Endothelial cell (in vitro differentiated cells): ENCODE results near the gene EID1. TPM values are rescaled to one million over a fixed set of nuclear protein-coding genes. Genes with fewer than 3 reads are reported as not detected.
"Not testable (repeated sequence)": the region's sequence is repeated elsewhere in the genome, so short reads cannot be mapped to it uniquely, and the experiment has no call there.

Experiments used
- DNase-seq: peaks from one replicate; pipeline ENCODE4 v3.0.0; 2021; ENCODE audit warnings: low spot score
- H3K27ac Mint-ChIP-seq: one replicate; pipeline ENCODE4 v1.8.0; 2021; ENCODE audit warnings: mixed read lengths, inconsistent platforms; ENCODE audit not compliant: unreplicated experiment
- H3K27me3 Mint-ChIP-seq: one replicate; pipeline ENCODE4 v1.8.0; 2021; ENCODE audit warnings: mild to moderate bottlenecking, moderate library complexity, mixed read lengths, inconsistent platforms; ENCODE audit not compliant: unreplicated experiment
- H3K36me3 Mint-ChIP-seq: one replicate; pipeline ENCODE4 v1.8.0; 2021; ENCODE audit warnings: mild to moderate bottlenecking, low read depth, mixed read lengths, inconsistent platforms; ENCODE audit not compliant: unreplicated experiment
- H3K4me1 Mint-ChIP-seq: one replicate; pipeline ENCODE4 v1.8.0; 2021; ENCODE audit warnings: mild to moderate bottlenecking, mixed read lengths, inconsistent platforms; ENCODE audit not compliant: unreplicated experiment
- H3K4me3 Mint-ChIP-seq: one replicate; pipeline ENCODE4 v1.8.0; 2021; ENCODE audit warnings: mild to moderate bottlenecking, mixed read lengths, inconsistent platforms; ENCODE audit not compliant: unreplicated experiment
- H3K9me3 Mint-ChIP-seq: one replicate; pipeline ENCODE4 v1.8.0; 2021; ENCODE audit warnings: mixed read lengths, inconsistent platforms; ENCODE audit not compliant: unreplicated experiment
- CTCF ChIP-seq: fragments of 200-600 bp; sonication (generic); IDR thresholded peaks from one replicate; pipeline ENCODE4 v1.5.0; 2021; ENCODE audit warnings: antibody characterized with exemption; ENCODE audit not compliant: unreplicated experiment
- total RNA-seq: library from RNA; stranded (reverse); fragmentation: NEBNext Ultra II Directional; extraction: Animal tissue kit (Norgen Biotek cat#: 25700); gene quantifications from one replicate; pipeline ENCODE4 v1.2.1, GENCODE V29; 2021; ENCODE audit not compliant: unreplicated experiment

EID1 gene
- total RNA-seq, 1 donor from 2014 or later: 126 TPM

- TF ChIP-seq CTCF: no peak
- H3K27ac Mint-ChIP-seq: no peak overlapping the region
- DNase-seq: no peak
- no peaks in the 10 kb centered on the region for H3K9me3 Mint-ChIP-seq
- no peaks in the 10 kb centered on the region for H3K4me1 Mint-ChIP-seq
- no peak overlapping the region for H3K4me3 Mint-ChIP-seq
- no peaks in the 10 kb centered on the region for H3K27me3 Mint-ChIP-seq
- H3K36me3 Mint-ChIP-seq: peaks cover 9% of the 10 kb centered on the region
Observed at GRCh38 chr15:48851956-48852355, 26.0 kb upstream of the EID1 start.

- H3K27me3 Mint-ChIP-seq, H3K27ac Mint-ChIP-seq, DNase-seq, H3K4me1 Mint-ChIP-seq, H3K4me3 Mint-ChIP-seq, H3K36me3 Mint-ChIP-seq, H3K9me3 Mint-ChIP-seq: not testable (repeated sequence)
Observed at GRCh38 chr15:48854434-48854833, 23.5 kb upstream of the EID1 start.

GRCh38 chr15:48855501-48856440 lies 22.2 kb upstream of the EID1 start:
- peak; percentile 35 for DNase-seq

GRCh38 chr15:48856942-48857341 lies 21.0 kb upstream of the EID1 start:
- no peak overlapping the region for H3K27ac Mint-ChIP-seq
- no peak for DNase-seq
- H3K4me3 Mint-ChIP-seq: no peak overlapping the region
- H3K27me3 Mint-ChIP-seq: no peaks in the 10 kb centered on the region
- H3K4me1 Mint-ChIP-seq: no peaks in the 10 kb centered on the region
- TF ChIP-seq CTCF: no peak
- peaks cover 4% of the 10 kb centered on the region for H3K36me3 Mint-ChIP-seq
- H3K9me3 Mint-ChIP-seq: no peaks in the 10 kb centered on the region

More at GRCh38 chr15:48855501-48856440, 22.2 kb upstream of the EID1 start:
- peaks cover 4% of the 10 kb centered on the region for H3K36me3 Mint-ChIP-seq
- no peaks in the 10 kb centered on the region for H3K4me1 Mint-ChIP-seq
- no peak overlapping the region for H3K27ac Mint-ChIP-seq
- no peaks in the 10 kb centered on the region for H3K9me3 Mint-ChIP-seq
- peak; percentile 35 for TF ChIP-seq CTCF
- no peaks in the 10 kb centered on the region for H3K27me3 Mint-ChIP-seq
- no peak overlapping the region for H3K4me3 Mint-ChIP-seq

- Mint-ChIP-seq H3K4me1 (peaks cover 5% of the 10 kb centered on the region), H3K36me3 (peaks cover 4% of the 10 kb centered on the region), H3K4me3 (no peak overlapping the region), H3K9me3 (no peaks in the 10 kb centered on the region), H3K27ac (no peak overlapping the region), H3K27me3 (peaks cover 3% of the 10 kb centered on the region)
- DNase-seq: no peak
- TF ChIP-seq CTCF: no peak
Observed at GRCh38 chr15:48858401-48858800, 19.5 kb upstream of the EID1 start.
